Esophagus muscularis mucosa (tissue), 3 donors: ENCODE data around the gene UFC1.

Source experiments
- POLR2A ChIP-seq: fragments of 450-650 bp; IDR thresholded peaks from one replicate; pipeline ENCODE4 v1.6.1; 2017; ENCODE audit warnings: antibody characterized with exemption, moderate library complexity, mild to moderate bottlenecking, low read depth
- TF ChIP-seq, protein P1 (sequence below), 3 experiments: fragments of 200-600 bp in 2 of 3; fragments of 450-650 bp in 1 of 3; sonication (generic) in 2 of 3; IDR thresholded peaks; one replicate each; pipeline ENCODE4 v1.5.1; 2017 to 2019; ENCODE audit warnings: antibody characterized with exemption in 3 of 3, mild to moderate bottlenecking in 2 of 3, moderate library complexity in 1 of 3

DNA sequence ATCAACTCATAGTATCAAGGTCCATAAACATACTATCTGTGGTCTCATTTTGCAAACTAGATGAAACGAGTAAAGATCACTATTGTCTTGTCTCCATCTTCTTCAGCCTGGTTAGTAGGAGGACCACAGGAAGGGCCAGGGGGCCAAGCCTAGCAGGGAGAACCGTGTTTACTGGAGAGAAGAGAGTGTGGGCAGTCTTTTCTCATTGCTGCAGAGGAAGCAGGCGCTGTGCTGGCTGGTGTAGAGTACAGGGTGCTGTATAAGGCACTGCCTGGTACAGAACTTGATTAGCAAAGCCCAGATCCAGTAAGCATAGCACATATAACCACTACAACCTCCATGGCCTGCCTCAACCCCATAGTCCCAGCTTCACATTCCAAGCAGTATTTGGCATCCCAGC, 33.5 kb downstream of the UFC1 start:
- TF ChIP-seq, protein P1, sequence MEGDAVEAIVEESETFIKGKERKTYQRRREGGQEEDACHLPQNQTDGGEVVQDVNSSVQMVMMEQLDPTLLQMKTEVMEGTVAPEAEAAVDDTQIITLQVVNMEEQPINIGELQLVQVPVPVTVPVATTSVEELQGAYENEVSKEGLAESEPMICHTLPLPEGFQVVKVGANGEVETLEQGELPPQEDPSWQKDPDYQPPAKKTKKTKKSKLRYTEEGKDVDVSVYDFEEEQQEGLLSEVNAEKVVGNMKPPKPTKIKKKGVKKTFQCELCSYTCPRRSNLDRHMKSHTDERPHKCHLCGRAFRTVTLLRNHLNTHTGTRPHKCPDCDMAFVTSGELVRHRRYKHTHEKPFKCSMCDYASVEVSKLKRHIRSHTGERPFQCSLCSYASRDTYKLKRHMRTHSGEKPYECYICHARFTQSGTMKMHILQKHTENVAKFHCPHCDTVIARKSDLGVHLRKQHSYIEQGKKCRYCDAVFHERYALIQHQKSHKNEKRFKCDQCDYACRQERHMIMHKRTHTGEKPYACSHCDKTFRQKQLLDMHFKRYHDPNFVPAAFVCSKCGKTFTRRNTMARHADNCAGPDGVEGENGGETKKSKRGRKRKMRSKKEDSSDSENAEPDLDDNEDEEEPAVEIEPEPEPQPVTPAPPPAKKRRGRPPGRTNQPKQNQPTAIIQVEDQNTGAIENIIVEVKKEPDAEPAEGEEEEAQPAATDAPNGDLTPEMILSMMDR (IDR thresholded peaks at IDR 0.05) = no peak
- TF ChIP-seq POLR2A = no peak
